Measurements from ENCODE around the gene RARRES2.

RARRES2 gene

GRCh38 chr7:150337659-150338081, 3.8 kb downstream of the RARRES2 start:
- DNase-seq (ENCODE audit: low read depth in 2 of 2), result no peak

- DNase-seq (ENCODE audit: low read depth in 2 of 2), result no peak
Measured at GRCh38 chr7:150337179-150337578, 4.2 kb downstream of the RARRES2 start.

- DNase-seq (ENCODE audit: low read depth in 2 of 2), result no peak
Measured at GRCh38 chr7:150336746-150337145, 4.7 kb downstream of the RARRES2 start.

- no peak for DNase-seq (ENCODE audit: low read depth in 2 of 2)
Measured at GRCh38 chr7:150335774-150336112, 5.7 kb downstream of the RARRES2 start.

- DNase-seq (ENCODE audit: low read depth in 2 of 2), result no peak
Measured at GRCh38 chr7:150335108-150335773, 6.2 kb downstream of the RARRES2 start.

DNA sequence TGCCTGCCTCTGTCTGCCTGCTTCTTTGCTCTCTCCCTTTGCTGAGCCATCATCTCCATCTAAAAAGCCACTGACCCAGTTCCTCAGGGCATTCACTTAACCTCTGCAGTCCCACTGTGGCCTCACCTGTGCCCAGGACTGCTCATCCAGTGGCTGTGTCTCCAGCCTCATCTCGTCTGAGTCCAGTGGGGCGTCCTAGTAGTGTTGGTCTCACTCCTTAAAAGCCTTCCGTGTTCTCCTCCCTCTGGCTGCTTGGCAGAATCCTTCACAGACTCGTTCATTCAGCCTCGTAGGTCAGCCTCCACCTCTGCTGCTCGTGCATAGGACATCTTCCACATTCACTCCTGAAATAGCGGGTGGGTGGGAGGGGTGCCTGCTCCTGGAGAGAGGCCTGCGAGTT, 7.3 kb downstream of the RARRES2 start:
- no peak for DNase-seq (ENCODE audit: low read depth in 2 of 2)

- no peak for DNase-seq (ENCODE audit: low read depth in 2 of 2)
Measured at GRCh38 chr7:150333659-150334058, 7.8 kb downstream of the RARRES2 start.

- DNase-seq (ENCODE audit: low read depth in 2 of 2), result no peak
Measured at GRCh38 chr7:150332852-150333635, 8.4 kb downstream of the RARRES2 start.

- no peak for DNase-seq (ENCODE audit: low read depth in 2 of 2)
Measured at GRCh38 chr7:150330211-150330885, 11.1 kb downstream of the RARRES2 start.

GRCh38 chr7:150329331-150330120, 11.9 kb downstream of the RARRES2 start:
- DNase-seq (ENCODE audit: low read depth in 2 of 2), result no peak

GRCh38 chr7:150327308-150327707, 14.1 kb downstream of the RARRES2 start:
- no peak for DNase-seq (ENCODE audit: low read depth in 2 of 2)

DNA sequence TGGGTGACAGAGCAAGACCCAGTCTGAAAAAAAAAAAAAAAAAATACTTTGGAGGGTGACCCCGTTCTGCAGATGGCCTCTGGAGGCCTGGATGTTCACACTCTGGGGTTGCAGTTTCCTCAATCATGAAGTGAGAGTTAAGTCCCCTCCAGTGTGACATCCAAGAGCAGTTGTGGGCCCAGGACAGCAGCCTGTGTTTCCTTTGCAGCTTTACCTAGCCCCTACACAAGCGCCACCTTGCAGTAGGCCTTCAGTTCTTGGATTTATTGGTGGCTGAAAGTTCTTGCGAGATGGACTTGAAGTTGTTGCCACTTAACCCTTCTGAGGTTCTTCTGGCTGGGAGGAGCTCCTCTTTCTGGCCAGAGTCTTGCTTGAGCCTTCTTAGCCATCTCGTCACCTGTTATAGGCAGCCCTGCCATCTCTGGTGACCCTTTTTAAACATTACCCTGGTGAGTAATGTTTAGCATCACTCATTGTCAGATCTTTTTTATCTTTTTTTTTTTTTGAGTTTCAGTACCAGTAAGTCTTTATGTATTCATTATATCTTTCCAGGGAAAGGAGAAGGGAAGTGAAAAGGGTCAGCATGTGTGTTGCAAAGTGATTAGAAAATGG, 14.7 kb downstream of the RARRES2 start:
- DNase-seq (ENCODE audit: low read depth in 2 of 2), result no peak

DNA sequence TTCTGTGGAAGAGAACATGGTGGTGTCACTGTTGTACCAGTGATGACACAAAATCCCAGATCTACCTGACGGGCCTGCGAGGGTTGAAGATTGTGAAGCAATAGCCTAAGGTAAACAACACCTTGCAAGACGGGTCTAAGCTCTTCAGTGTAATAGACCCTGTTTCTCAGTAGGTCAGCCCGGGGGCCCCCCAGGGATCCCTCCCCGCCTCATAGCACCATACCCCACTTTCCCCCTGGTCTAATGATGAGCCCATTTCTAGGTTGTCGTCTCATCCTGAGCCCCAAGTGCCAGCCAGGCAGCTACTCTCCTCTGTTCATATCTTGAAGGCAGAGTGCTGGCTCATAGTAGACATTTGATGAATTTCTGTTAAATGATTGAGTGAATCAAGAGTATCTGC, 15.5 kb downstream of the RARRES2 start:
- no peak for DNase-seq (ENCODE audit: low read depth in 2 of 2)

DNA sequence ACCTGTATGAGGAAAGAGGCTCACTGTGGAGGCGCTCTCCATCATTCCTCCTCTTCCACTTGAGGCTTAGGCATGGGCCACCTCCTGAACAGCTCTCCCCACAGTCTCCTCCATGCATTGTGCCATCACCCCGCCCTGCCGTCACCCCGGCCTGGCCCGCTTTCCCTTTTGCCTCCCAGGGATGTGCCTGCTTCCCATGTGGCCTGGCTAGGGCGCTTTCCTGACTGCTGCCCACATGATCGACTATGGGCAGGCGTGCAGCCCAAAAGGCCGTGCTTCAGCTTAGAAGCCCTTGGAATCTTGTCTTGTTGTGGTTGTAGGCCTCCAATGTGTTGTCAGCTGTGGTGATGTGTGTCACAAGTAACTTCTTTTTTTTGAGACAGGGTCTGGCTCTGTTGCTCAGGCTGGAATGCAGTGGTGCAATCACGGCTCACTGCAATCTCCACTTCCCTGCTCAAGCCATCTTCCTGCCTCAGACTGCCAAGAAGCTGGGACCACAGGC, 16.3 kb downstream of the RARRES2 start:
- no peak for DNase-seq (ENCODE audit: low read depth in 2 of 2)

GRCh38 chr7:150324373-150324961, 17.0 kb downstream of the RARRES2 start:
- no peak for DNase-seq (ENCODE audit: low read depth in 2 of 2)

- DNase-seq (ENCODE audit: low read depth in 2 of 2), result no peak
Measured at GRCh38 chr7:150323682-150324372, 17.6 kb downstream of the RARRES2 start.

DNA sequence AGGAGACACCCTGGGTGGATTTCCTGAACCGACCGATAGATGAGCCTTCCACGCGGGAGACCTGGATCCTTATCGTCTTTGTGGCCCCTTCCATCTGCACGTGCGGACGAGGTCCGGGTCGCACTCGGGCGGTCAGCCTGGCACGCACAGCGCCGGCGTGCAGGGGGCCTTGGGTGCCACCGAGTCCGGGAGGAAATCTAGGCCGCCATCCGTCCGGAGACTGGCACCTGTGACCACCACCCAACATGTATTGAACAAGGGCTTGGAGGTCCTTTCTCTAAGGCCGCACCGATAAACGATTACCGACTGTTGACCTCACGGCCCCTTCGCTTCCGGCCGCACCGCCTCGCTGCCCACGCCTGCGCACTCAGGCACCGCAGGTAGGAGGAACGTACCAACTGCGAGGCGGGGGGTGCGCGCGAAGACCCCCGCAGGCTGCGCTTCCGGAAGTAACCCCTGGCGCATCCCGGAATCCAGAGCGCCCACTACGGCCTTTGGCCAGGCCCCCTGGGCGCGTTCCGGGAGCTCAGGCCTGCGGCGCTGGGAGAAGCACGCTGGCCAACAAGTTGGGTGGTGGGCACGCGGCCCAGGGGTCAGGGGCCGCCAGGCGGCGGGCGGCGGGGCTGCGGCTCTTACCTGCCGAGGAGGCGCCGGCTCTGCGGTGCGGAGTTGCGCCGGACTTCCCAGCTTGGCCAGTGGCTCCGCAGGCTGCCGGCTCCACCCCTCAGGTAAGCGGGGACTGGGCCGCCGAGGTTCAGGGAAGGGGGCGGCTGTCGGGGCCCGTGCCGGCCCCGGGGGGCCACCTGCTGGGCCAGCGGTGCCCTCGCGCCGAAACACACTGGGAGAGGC, 18.4 kb downstream of the RARRES2 start, which contains the start of the genes ACTR3C and LRRC61:
ACTR3C (minus strand) TSS at position 713 of the 849 bp plus-strand sequence. CDS start 28,249 bp downstream, outside the sequence.
LRRC61 (plus strand) TSS at position 523 of the 849 bp plus-strand sequence. CDS start 13,507 bp downstream, outside the sequence.
- peak; percentile 22 to 47 for DNase-seq (ENCODE audit: low read depth in 2 of 2)

GRCh38 chr7:150322114-150322832, 19.2 kb downstream of the RARRES2 start:
- peak in 1 of 2 donors; percentile 38 for DNase-seq (ENCODE audit: low read depth in 2 of 2)

GRCh38 chr7:150321788-150322113, 19.7 kb downstream of the RARRES2 start:
- no peak for DNase-seq (ENCODE audit: low read depth in 2 of 2)

Measured in stimulated activated CD4-positive, alpha-beta T cell treated with anti-CD3 and anti-CD28 coated beads, Interleukin-1b, Interleukin-23, amount 100 ng/mL, for 1 hour (primary cell).